LNCaP clone FGC (cell line): ENCODE results near the gene CKLF.

ENCODE experiments used
- DNase-seq: peaks from one replicate; pipeline ENCODE4 v3.0.0-alpha.2; 2011; ENCODE audit warnings: low read depth
- H3K4me3 ChIP-seq: 2 replicates; pipeline ENCODE4 v1.5.1; 2011; ENCODE audit warnings: mild to moderate bottlenecking, low read depth, low read length, control low read depth
- TF ChIP-seq, protein P1 (sequence below): IDR thresholded peaks from 2 replicates; pipeline ENCODE4 v1.5.1; 2012; ENCODE audit warnings: mild to moderate bottlenecking; ENCODE audit not compliant: control insufficient read depth, insufficient read depth; ENCODE audit errors: extremely low read depth

CKLF gene

DNA sequence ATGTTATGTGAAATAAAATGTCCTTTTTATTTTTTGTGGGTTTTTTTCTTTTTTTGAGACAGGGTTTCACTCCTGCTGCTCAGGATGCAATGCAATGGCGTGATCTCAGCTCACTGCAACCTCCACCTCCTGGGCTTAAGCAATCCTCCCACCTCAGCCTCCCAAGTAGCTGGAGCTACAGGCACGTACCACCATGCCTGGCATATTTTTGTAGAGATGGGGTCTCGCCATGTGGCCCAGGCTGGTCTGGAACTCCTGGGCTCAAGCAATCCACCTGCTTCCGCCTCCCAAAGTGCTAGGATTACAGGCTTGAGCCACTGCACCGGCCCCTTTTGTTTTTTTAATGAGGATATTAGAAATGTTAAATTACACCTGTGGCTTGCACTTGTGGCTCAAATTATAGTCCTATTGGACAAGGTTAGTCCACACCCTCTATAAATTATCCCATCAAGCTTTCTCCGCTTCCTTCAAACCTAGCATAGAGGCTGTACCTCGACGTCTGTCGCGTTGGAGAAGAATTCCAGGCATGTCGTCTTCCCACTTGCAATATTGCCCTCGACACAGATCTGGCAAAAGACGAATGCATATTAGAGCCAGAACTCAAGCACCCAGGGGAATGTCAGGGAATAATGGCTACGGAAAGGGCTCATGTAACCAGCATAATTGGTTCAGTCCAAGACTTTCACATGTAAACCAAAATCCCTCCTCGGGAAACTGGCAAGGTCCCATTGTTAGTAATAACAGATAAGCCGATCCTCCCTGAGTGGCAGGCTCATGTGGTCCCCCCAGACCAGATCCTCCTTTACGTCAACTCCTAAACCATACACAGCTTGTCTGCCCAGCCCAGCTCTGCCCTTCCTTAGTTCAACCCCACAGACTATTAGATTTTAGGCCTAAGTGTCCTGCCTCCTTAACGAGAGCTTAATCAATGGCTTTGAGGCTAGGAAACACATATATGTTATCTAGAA is 10.7 kb upstream of the CKLF start:
- TF ChIP-seq, protein P1, sequence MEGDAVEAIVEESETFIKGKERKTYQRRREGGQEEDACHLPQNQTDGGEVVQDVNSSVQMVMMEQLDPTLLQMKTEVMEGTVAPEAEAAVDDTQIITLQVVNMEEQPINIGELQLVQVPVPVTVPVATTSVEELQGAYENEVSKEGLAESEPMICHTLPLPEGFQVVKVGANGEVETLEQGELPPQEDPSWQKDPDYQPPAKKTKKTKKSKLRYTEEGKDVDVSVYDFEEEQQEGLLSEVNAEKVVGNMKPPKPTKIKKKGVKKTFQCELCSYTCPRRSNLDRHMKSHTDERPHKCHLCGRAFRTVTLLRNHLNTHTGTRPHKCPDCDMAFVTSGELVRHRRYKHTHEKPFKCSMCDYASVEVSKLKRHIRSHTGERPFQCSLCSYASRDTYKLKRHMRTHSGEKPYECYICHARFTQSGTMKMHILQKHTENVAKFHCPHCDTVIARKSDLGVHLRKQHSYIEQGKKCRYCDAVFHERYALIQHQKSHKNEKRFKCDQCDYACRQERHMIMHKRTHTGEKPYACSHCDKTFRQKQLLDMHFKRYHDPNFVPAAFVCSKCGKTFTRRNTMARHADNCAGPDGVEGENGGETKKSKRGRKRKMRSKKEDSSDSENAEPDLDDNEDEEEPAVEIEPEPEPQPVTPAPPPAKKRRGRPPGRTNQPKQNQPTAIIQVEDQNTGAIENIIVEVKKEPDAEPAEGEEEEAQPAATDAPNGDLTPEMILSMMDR = no peak
- H3K4me3 ChIP-seq = no peak overlapping the region
- no peak for DNase-seq

DNA sequence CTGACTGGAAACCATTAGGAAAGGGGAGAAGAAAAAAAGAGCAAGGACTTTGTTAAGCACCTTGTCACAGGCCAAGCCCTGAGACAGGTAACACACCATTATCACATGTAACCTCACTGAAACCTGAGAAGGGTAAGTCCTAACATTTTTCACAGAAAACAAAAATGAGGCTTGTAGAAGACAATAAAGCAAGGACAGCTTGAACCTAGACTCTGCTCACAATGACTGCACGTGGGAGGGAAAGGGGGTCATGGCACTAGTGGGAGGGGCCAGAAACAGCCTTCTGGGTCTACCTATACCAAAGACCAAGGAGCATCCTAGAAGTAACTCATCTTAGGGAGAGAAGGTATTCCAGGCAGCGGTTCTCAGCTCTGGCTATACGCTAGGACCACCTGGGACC is 10.0 kb upstream of the CKLF start:
- DNase-seq = no peak
- H3K4me3 ChIP-seq = no peak overlapping the region
- TF ChIP-seq, protein P1 = no peak

DNA sequence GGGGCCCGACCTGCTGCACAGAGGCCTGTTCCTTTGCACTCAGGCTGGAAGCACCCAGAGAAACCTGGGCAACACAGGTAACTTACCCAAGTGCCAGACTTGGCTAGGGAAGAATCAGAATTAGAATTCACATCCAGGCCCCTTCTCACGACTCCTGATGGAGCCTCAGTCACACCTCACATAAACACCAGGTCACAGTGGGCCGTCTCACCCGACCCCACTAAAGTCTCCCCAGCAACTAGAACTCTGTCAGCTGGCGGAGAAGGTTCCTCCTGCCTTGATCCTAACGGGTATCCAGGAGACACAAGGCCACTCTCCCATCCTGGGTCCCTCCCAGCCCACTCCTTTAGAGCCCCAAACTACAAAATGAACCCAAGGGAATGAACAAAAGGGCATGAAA is 8.8 kb upstream of the CKLF start:
- TF ChIP-seq, protein P1 = no peak
- H3K4me3 ChIP-seq = no peak overlapping the region
- no peak for DNase-seq

DNA sequence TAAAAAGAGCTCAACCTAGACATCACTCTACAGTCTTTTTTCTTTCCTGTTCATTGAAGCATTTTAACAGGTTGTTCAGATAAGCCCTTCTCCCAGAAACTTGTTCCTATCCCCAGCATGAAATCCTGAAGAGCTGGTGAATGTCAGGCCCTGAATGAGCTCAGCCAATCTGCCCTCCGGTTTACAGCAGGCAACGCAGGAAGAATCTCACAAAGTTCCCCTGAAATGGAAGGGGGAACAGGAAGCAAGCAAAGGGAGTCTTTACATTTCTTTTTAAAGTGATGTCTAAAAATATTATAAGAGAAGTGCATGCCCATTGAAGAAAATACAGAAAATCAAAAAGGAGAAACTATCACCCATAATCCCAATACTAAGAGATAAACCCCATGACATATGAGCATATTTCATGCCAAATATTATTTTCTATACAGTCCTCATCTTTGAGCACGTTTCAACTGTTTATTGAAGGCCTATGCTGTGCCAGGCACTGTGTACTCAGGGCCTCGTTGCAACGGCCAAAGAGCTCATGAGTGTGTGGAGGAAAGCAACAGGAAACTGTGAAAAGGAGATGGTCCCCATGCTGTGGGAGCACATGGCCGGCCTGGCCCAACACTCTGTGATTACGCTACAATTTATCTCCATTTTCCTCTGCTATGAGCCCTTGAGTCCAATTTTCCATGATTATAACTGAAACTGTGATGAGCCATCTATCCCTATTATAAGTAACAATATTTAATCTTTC is 8.2 kb upstream of the CKLF start:
- DNase-seq = no peak
- no peak overlapping the region for H3K4me3 ChIP-seq
- TF ChIP-seq, protein P1 = no peak

DNA sequence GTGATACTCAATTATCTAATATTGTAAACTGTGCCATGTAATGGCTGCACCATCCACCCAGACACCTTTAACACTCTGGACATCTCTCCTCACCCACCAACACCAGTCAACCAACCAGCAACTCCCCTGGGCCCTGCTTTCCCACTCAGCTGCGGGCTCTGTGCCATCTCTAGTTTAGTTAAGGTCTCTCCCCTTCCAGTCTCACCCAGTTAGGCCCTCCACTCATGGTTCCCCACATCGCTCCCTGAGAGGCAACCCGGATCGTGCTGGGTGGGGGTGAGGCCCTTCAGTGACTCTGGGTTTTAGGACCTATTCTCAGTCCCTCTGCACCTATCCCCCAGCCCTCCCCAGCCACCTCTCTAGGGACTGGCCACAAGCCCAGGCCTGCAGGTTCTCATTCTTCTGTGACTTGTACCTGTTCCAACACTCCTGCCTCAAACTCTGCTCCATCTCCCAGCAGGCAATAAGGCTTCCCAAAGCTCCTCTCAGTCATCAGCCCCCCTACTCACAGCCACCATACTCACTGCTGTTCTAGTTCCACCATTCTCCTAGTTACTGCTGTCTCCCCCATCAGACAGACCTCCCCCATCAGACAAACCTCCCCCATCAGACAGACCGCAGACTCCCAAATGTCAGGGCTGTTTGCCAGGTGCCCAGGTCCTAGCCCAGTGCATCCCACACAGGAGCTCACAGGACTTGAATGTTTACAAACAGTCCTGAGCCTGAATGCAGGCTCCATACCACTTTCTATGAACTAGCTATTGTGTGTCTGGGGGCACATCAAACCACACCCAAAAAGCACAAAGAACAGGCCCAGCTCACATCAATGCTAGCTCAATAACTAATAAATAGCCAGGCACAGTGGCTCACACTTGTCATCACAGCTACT is 5.0 kb upstream of the CKLF start:
- DNase-seq = no peak
- no peak overlapping the region for H3K4me3 ChIP-seq
- TF ChIP-seq, protein P1 = no peak

DNA sequence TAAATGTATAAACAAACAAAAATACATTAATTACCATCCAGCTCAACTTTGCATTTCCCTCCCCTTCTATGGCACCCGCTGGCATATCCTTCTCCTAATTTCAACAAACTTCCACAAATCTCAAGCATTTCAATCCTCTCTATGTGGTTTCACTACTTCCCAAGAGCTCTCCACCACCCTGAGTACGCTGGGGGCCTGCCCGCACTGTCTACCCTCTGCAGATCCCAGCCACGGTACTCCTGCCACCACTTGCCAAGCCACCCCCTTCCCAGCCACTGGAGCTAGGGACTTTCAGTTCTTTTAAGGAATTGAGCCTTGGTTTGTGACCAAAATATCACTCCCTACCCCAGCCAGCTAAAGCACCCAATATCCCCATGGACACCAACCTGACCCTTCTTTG is 4.3 kb upstream of the CKLF start:
- no peak for DNase-seq
- H3K4me3 ChIP-seq = no peak overlapping the region
- TF ChIP-seq, protein P1 = no peak
